CD14-positive monocyte (primary cell): ENCODE measurements around the gene GRK6. TPM values are rescaled to one million over a fixed set of nuclear protein-coding genes. Genes with fewer than 3 reads are reported as not detected.

ENCODE experiments used
- DNase-seq, 3 donors: peaks; one replicate each; pipeline ENCODE4 v3.0.0-alpha.2; 2011 to 2022
- H2AFZ ChIP-seq: 2 replicates; pipeline ENCODE4 v1.6.0; 2012; ENCODE audit warnings: mild to moderate bottlenecking, low read depth, low read length, inconsistent platforms; ENCODE audit not compliant: insufficient read depth, poor library complexity, severe bottlenecking
- H3K27ac ChIP-seq, 2 donors: 1 replicate in 1 of 2; 2 replicates in 1 of 2; pipeline ENCODE4 v1.5.1; 2012 to 2013; ENCODE audit warnings: low read length in 2 of 2, control low read depth in 1 of 2, inconsistent platforms in 1 of 2, low read depth in 1 of 2, mild to moderate bottlenecking in 1 of 2
- H3K27me3 ChIP-seq, 2 donors: one replicate each; pipeline versions ENCODE4 v1.6.0 to v1.6.1; 2011 to 2013; ENCODE audit warnings: low read length in 2 of 2; ENCODE audit not compliant: control insufficient read depth in 2 of 2, insufficient read depth in 2 of 2
- H3K36me3 ChIP-seq, 2 donors: replicated peaks in 1 of 2; 1 replicate in 1 of 2; 2 replicates in 1 of 2; pipeline versions ENCODE4 v1.5.1 to v1.6.1; 2012 to 2013; ENCODE audit warnings: low read length in 2 of 2, control low read depth in 1 of 2, inconsistent platforms in 1 of 2, mild to moderate bottlenecking in 1 of 2; ENCODE audit not compliant: insufficient read depth in 2 of 2, control insufficient read depth in 1 of 2
- H3K4me1 ChIP-seq, 2 donors: 1 replicate in 1 of 2; 2 replicates in 1 of 2; pipeline versions ENCODE4 v1.5.1 to v1.6.1; 2012 to 2013; ENCODE audit warnings: low read length in 2 of 2, control low read depth in 1 of 2, inconsistent platforms in 1 of 2, mild to moderate bottlenecking in 1 of 2, moderate library complexity in 1 of 2; ENCODE audit not compliant: insufficient read depth in 2 of 2, control insufficient read depth in 1 of 2
- H3K4me2 ChIP-seq: replicated peaks from 2 replicates; pipeline ENCODE3; 2012; ENCODE audit warnings: low read length, moderate library complexity, mild to moderate bottlenecking; ENCODE audit not compliant: poor library complexity, severe bottlenecking; ENCODE audit errors: extremely low read depth
- H3K4me3 ChIP-seq, 3 experiments: fragments of 200-600 bp in 1 of 3; sonication (generic) in 1 of 3; replicated peaks in 1 of 3; 1 replicate in 2 of 3; 2 replicates in 1 of 3; pipeline ENCODE4 v1.5.1; 2011 to 2013; ENCODE audit warnings: low read length in 3 of 3, mild to moderate bottlenecking in 3 of 3, control low read depth in 2 of 3, low read depth in 2 of 3, inconsistent platforms in 1 of 3, moderate library complexity in 1 of 3
- H3K79me2 ChIP-seq: 2 replicates; pipeline ENCODE4 v1.6.0; 2012; ENCODE audit warnings: mild to moderate bottlenecking, control low read depth, inconsistent platforms, low read length, moderate library complexity; ENCODE audit not compliant: insufficient read depth
- H3K9ac ChIP-seq: 2 replicates; pipeline ENCODE4 v1.6.0; 2017; ENCODE audit warnings: low read length, mild to moderate bottlenecking; ENCODE audit not compliant: insufficient read depth, poor library complexity, severe bottlenecking
- H3K9me3 ChIP-seq, 2 donors: replicated peaks in 1 of 2; 1 replicate in 1 of 2; 2 replicates in 1 of 2; pipeline versions ENCODE4 v1.5.1 to v1.6.1; 2012 to 2013; ENCODE audit warnings: low read length in 2 of 2, control low read depth in 1 of 2; ENCODE audit not compliant: control insufficient read depth in 1 of 2, insufficient read depth in 1 of 2
- H4K20me1 ChIP-seq: 2 replicates; pipeline ENCODE4 v1.6.0; 2012; ENCODE audit warnings: mild to moderate bottlenecking, low read length, control low read depth, moderate library complexity; ENCODE audit not compliant: insufficient read depth
- H3K27ac Mint-ChIP-seq, 7 donors: one replicate each; pipeline ENCODE4 v1.8.0; 2020; ENCODE audit warnings: mild to moderate bottlenecking in 7 of 7, mixed read lengths in 7 of 7, moderate library complexity in 6 of 7, inconsistent platforms in 2 of 7
- H3K27me3 Mint-ChIP-seq, 3 donors: one replicate each; pipeline ENCODE4 v1.8.0; 2021 to 2022; ENCODE audit warnings: low read depth in 3 of 3, mild to moderate bottlenecking in 3 of 3, mixed read lengths in 3 of 3, moderate library complexity in 3 of 3, inconsistent platforms in 1 of 3
- H3K36me3 Mint-ChIP-seq, 2 donors: one replicate each; pipeline ENCODE4 v1.8.0; 2020; ENCODE audit warnings: mixed read lengths in 2 of 2, inconsistent platforms in 1 of 2, mild to moderate bottlenecking in 1 of 2
- H3K4me1 Mint-ChIP-seq: one replicate; pipeline ENCODE4 v1.8.0; 2020; ENCODE audit warnings: mild to moderate bottlenecking, mixed read lengths
- H3K4me3 Mint-ChIP-seq, 2 donors: one replicate each; pipeline ENCODE4 v1.8.0; 2020; ENCODE audit warnings: mild to moderate bottlenecking in 2 of 2, mixed read lengths in 2 of 2, moderate library complexity in 1 of 2
- H3K9me3 Mint-ChIP-seq, 7 donors: one replicate each; pipeline ENCODE4 v1.8.0; 2020 to 2022; ENCODE audit warnings: mixed read lengths in 7 of 7, mild to moderate bottlenecking in 6 of 7, moderate library complexity in 6 of 7, inconsistent platforms in 2 of 7
- WGBS: methylation state at CpG from one replicate; pipeline ENCODE4 v1.1.5; 2013; ENCODE audit warnings: missing lambda C conversion rate; ENCODE audit not compliant: insufficient coverage; 5-methylcytosine and 5-hydroxymethylcytosine counted together
- intact Hi-C, 2 donors: fragments of 100-400 bp; cut with micrococcal nuclease; formaldehyde crosslinking; loops; one replicate each; pipeline versions ENCODE4 v1.15.0 to v1.15.1; 2023
- polyA plus RNA-seq, 3 donors: library from polyadenylated mRNA; depleted of rRNA in 1 of 3; unstranded in 2 of 3; stranded (reverse) in 1 of 3; fragments of 300-500 nt in 2 of 3; fragments of >200 nt in 1 of 3; fragmentation: Illumina TruSeq in 2 of 3; gene quantifications; 1 replicate in 2 of 3; 2 replicates in 1 of 3; pipeline ENCODE4 v1.2.3, GENCODE V29; 2012 to 2021
- TF ChIP-seq, protein P1 (sequence below): fragments of 200-600 bp; IDR thresholded peaks from one replicate; pipeline ENCODE4 v1.8.0; 2022; ENCODE audit warnings: antibody characterized with exemption, mild to moderate bottlenecking

The GRK6 gene
- polyA plus RNA-seq, 3 donors: 41.6 to 101 (median 63.4) TPM

- peaks cover 0 to 11% of the 10 kb centered on the region in 2 donors for H3K9me3 ChIP-seq
- 77% methylated on average over 5 of the region's 8 CpGs for WGBS
- Mint-ChIP-seq H3K36me3 (peaks cover 7 to 14% of the 10 kb centered on the region in 2 donors), H3K27ac (peak overlapping the region in 1 of 7 donors; percentile 73), H3K4me1 (peaks cover 31% of the 10 kb centered on the region), H3K9me3 (peaks cover 0 to 14% (median 6%) of the 10 kb centered on the region in 7 donors), H3K4me3 (peak overlapping the region in 1 of 2 donors; percentile 17), H3K27me3 (peaks cover 57 to 67% (median 64%) of the 10 kb centered on the region in 3 donors)
- H3K4me2 ChIP-seq: no peak overlapping the region
- H3K9ac ChIP-seq: no peak overlapping the region
- no peak for DNase-seq
- peaks cover 23% of the 10 kb centered on the region for H4K20me1 ChIP-seq
- no peaks in the 10 kb centered on the region for H3K79me2 ChIP-seq
- no peak overlapping the region for H3K4me3 ChIP-seq
- H3K27ac ChIP-seq: no peak overlapping the region
- H3K36me3 ChIP-seq: no peaks in the 10 kb centered on the region
- peaks cover 11 to 27% of the 10 kb centered on the region in 2 donors for H3K4me1 ChIP-seq
- H3K27me3 ChIP-seq: peaks cover 18 to 44% of the 10 kb centered on the region in 2 donors
- intact Hi-C loops: no loop called here
- TF ChIP-seq, protein P1, sequence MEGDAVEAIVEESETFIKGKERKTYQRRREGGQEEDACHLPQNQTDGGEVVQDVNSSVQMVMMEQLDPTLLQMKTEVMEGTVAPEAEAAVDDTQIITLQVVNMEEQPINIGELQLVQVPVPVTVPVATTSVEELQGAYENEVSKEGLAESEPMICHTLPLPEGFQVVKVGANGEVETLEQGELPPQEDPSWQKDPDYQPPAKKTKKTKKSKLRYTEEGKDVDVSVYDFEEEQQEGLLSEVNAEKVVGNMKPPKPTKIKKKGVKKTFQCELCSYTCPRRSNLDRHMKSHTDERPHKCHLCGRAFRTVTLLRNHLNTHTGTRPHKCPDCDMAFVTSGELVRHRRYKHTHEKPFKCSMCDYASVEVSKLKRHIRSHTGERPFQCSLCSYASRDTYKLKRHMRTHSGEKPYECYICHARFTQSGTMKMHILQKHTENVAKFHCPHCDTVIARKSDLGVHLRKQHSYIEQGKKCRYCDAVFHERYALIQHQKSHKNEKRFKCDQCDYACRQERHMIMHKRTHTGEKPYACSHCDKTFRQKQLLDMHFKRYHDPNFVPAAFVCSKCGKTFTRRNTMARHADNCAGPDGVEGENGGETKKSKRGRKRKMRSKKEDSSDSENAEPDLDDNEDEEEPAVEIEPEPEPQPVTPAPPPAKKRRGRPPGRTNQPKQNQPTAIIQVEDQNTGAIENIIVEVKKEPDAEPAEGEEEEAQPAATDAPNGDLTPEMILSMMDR: no peak
- H2AFZ ChIP-seq: no peak overlapping the region
Observed at GRCh38 chr5:177469750-177470525, 43.5 kb downstream of the GRK6 start.

DNA sequence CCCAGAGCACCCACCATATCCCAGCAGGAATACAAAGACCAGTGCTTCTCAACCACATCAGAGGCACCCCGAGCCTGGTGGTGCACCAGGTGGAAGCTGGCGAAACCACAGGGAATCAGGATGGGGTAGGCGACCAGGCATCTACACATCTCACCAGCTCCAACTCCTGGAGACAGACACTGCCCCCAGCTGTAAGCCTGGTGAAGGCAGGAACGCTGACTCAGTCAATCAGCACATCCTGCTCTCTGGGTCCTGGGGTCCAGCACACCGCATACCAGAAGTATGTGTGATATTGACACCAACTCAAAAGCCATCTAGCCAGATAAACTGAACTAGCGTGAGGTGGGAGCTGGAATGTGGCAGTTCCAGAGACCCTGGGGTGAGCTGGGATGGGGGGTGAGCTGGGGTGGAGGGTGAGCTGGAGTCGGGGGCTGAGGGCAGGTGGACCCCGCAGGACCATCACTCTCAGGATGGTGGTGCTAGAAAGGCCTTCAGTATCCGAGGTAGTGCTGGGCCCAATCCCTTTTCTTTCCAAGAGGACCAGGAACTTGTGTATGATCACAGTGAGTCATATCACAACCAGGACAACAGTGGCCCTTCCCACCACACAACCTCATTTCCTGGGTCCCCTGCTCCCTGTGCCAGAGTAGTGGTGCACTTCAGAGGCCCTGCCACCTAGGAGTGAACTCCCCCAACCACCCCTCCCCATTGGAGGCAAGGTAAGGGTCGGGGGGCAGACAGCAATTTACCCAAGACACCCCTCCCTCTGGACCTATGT lies 44.5 kb downstream of the GRK6 start:
- Histone ChIP-seq H3K4me3 (no peak overlapping the region), H3K9me3 (peaks cover 0 to 11% of the 10 kb centered on the region in 2 donors), H3K4me1 (peaks cover 17 to 36% of the 10 kb centered on the region in 2 donors), H3K79me2 (no peaks in the 10 kb centered on the region), H3K4me2 (no peak overlapping the region), H3K27me3 (peaks cover 18 to 52% of the 10 kb centered on the region in 2 donors), H4K20me1 (peaks cover 24% of the 10 kb centered on the region), H3K27ac (no peak overlapping the region), H2AFZ (no peak overlapping the region), H3K9ac (no peak overlapping the region), H3K36me3 (no peaks in the 10 kb centered on the region)
- WGBS: 100% methylated on average over 4 of the region's 10 CpGs
- intact Hi-C loops: no loop called here
- Mint-ChIP-seq H3K4me1 (peaks cover 40% of the 10 kb centered on the region), H3K27me3 (peaks cover 63 to 72% (median 68%) of the 10 kb centered on the region in 3 donors), H3K36me3 (peaks cover 7 to 12% of the 10 kb centered on the region in 2 donors), H3K4me3 (peak overlapping the region in 1 of 2 donors; percentile 76), H3K27ac (peak overlapping the region in 1 of 7 donors; percentile 73), H3K9me3 (peaks cover 0 to 14% (median 4%) of the 10 kb centered on the region in 7 donors)
- TF ChIP-seq, protein P1: no peak
- DNase-seq: peak in 1 of 3 donors; percentile 50
